ENCODE measurements around the gene HOXC13. TPM values are rescaled to one million over a fixed set of nuclear protein-coding genes. Genes with fewer than 3 reads are reported as not detected.

Gene HOXC13
- total RNA-seq, 1 donor from 2014 or later, result not detected

DNA sequence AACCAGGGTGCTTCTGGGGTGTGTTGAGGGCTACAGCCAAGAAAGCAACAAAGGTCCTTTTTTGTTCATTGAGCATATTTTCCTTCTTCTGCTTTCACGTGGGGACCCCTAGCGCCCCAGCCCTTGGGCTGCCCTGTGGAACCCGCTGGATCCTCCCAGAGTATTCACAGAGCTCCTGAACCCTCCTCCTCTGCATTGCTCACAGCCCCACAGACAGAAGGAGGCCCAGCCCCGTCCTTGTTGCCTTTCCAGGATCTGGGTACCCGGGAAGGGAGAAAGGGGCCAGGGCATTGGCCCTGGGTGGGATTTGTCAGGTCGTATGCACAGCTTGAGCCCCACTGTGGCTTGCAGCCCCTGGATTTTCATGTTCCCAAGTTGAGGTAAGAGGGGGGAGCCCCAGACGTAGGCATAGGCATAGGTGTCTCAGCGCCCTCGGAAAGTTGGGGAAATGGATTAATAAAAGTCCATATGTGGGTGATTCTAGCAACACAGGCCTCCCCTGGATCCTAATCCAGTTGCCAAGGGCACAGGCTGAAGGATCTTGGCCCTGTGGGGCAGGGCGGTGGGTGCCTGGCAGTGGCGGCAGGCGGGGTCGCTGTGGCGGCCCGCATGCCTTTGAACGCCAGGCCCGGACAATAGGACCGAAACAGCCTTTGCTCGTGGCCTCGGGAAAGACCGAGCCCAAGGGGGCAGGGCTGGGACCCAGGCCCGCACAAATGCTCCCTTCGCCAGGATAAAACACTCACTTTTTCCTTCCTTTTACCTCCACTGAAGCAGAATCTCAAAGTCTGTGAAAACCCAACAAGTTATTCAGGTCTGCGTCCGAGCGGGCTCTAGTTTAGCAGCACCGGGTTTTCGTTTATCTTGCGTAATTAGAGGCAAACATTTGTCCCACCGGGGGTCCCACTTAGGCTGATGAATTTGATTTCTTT lies 43.3 kb downstream of the HOXC13 start:
- Mint-ChIP-seq H3K4me1 (ENCODE audit: unreplicated experiment) (peaks cover 11% of the 10 kb centered on the region), H3K4me3 (ENCODE audit: unreplicated experiment) (no peak overlapping the region), H3K9me3 (ENCODE audit: unreplicated experiment) (no peaks in the 10 kb centered on the region), H3K27me3 (ENCODE audit: unreplicated experiment) (peaks cover 95% of the 10 kb centered on the region), H3K36me3 (ENCODE audit: unreplicated experiment) (no peaks in the 10 kb centered on the region), H3K27ac (ENCODE audit: unreplicated experiment) (no peak overlapping the region)
- TF ChIP-seq CTCF (IDR thresholded peaks at IDR 0.05), result no peak
- no peak for DNase-seq (ENCODE audit: extremely low spot score, unreplicated experiment)

DNA sequence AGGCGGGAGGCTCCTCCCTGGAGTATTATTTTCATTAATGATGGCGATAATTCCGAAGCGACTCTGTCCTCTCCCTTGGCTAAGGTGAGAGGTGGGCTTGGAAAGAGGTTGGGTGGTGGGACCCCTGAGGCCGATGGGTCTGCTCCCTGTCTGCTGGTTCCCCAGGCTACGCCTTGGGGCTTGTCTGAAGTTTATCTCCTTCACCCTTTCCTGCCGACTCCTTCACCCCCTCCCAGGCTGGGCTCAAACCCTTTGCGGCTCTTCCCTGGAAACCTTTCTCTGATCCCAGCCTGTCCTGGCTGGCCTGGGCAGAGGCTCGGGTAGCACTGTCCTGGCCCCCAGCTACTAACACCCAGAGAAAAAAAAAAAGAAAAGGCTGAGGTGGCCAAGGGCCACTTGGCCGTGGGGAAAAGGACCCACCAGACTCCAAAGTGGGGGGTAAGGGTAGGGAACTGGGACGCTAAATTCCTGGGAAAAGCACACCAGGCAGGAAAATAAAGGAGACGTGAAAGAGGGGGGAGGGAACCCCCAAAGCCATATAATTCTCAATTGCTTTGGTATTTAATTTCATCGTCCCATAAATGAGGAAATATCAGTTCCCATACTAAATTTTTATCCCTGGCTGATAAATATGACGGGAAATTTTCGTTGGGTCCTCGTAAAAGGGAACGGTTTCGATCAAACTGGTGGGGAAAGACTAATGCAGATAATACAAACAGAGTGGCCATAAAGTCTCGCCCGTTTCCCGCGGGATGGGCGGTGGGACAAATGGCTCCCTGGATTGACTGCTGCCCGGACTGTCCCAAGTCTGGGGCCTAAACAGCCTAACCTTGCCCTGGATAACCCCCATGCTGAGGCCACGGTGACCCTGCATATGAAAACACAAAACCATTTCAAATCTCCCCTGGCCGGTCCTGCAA lies 44.3 kb downstream of the HOXC13 start:
- no peak for DNase-seq (ENCODE audit: extremely low spot score, unreplicated experiment)
- H3K36me3 Mint-ChIP-seq (ENCODE audit: unreplicated experiment), result no peaks in the 10 kb centered on the region
- peaks cover 11% of the 10 kb centered on the region for H3K4me1 Mint-ChIP-seq (ENCODE audit: unreplicated experiment)
- peaks cover 95% of the 10 kb centered on the region for H3K27me3 Mint-ChIP-seq (ENCODE audit: unreplicated experiment)
- H3K4me3 Mint-ChIP-seq (ENCODE audit: unreplicated experiment), result no peak overlapping the region
- no peaks in the 10 kb centered on the region for H3K9me3 Mint-ChIP-seq (ENCODE audit: unreplicated experiment)
- no peak overlapping the region for H3K27ac Mint-ChIP-seq (ENCODE audit: unreplicated experiment)
- TF ChIP-seq CTCF (IDR thresholded peaks at IDR 0.05), result no peak

- DNase-seq (ENCODE audit: extremely low spot score, unreplicated experiment), result no peak
- no peak for TF ChIP-seq CTCF (IDR thresholded peaks at IDR 0.05)
- no peaks in the 10 kb centered on the region for H3K9me3 Mint-ChIP-seq (ENCODE audit: unreplicated experiment)
- no peak overlapping the region for H3K27ac Mint-ChIP-seq (ENCODE audit: unreplicated experiment)
- peaks cover 11% of the 10 kb centered on the region for H3K4me1 Mint-ChIP-seq (ENCODE audit: unreplicated experiment)
- no peak overlapping the region for H3K4me3 Mint-ChIP-seq (ENCODE audit: unreplicated experiment)
- H3K36me3 Mint-ChIP-seq (ENCODE audit: unreplicated experiment), result no peaks in the 10 kb centered on the region
- H3K27me3 Mint-ChIP-seq (ENCODE audit: unreplicated experiment), result peaks cover 95% of the 10 kb centered on the region
These were observed 44.9 kb downstream of the HOXC13 start for GRCh38 chr12:53983568-53983949.

DNA sequence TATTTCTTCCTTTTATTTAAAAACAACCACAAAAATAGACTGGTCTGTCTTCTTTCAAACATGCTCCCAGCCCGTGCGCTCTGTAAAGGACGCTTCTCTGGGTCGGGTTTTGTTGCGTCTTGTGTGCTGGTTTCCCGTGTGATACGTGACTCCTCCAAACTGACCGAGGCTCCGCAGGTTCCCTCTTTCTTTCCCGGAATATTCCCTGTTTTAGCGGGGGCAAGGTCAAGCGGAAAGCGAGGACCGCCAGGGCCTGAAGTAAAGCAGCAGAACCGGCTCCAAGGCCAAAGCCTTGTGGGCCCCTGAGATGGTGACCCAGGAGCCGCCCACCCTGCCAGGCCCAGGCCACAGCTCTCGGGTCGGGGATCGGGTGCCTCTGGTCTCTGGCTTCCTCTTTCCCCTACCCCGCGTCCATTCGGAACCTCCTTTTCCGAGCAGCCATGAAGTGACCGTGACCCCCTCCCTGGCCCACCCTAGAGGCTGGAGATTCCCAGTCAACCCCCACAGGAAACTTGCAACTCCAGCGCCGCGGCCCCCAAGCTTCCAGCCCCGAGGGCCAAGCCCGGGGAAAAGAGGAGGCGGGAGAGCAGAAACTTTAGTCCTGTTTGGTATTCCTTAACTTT lies 45.4 kb downstream of the HOXC13 start:
- DNase-seq (ENCODE audit: extremely low spot score, unreplicated experiment), result no peak
- H3K4me3 Mint-ChIP-seq (ENCODE audit: unreplicated experiment), result no peak overlapping the region
- peaks cover 95% of the 10 kb centered on the region for H3K27me3 Mint-ChIP-seq (ENCODE audit: unreplicated experiment)
- H3K27ac Mint-ChIP-seq (ENCODE audit: unreplicated experiment), result no peak overlapping the region
- peaks cover 12% of the 10 kb centered on the region for H3K4me1 Mint-ChIP-seq (ENCODE audit: unreplicated experiment)
- no peaks in the 10 kb centered on the region for H3K9me3 Mint-ChIP-seq (ENCODE audit: unreplicated experiment)
- H3K36me3 Mint-ChIP-seq (ENCODE audit: unreplicated experiment), result no peaks in the 10 kb centered on the region
- no peak for TF ChIP-seq CTCF (IDR thresholded peaks at IDR 0.05)

All from osteocyte (in vitro differentiated cells).